B cell (primary cell): ENCODE results near the gene FLNB. TPM values are rescaled to one million over a fixed set of nuclear protein-coding genes. Genes with fewer than 3 reads are reported as not detected.
A peak's percentile ranks its signal among the peaks of the same experiment; 100 is the strongest.

Source experiments
- ATAC-seq: fragments of 200-7000 bp; cut with Tn5 transposase; one replicate; pipeline ENCODE4 v1.10.0; 2021; ENCODE audit warnings: low read depth, mild to moderate bottlenecking, moderate number of reproducible peaks, moderate library complexity
- CTCF ChIA-PET: fragments of 350-600 bp; sonication (Branson Sonifier 250); formaldehyde crosslinking; loops from one replicate; lab custom pipeline; 2021; ENCODE audit warnings: antibody characterized with exemption, inconsistent platforms; lab: Charles Lee
- POLR2A ChIA-PET: fragments of 350-600 bp; sonication (Branson Sonifier 250); formaldehyde crosslinking; loops from one replicate; lab custom pipeline; 2021; ENCODE audit warnings: antibody characterized with exemption; lab: Charles Lee
- DNase-seq: peaks from one replicate; pipeline ENCODE4 v3.0.0; 2013
- H2AFZ ChIP-seq: 2 replicates; pipeline ENCODE4 v1.6.1; 2012; ENCODE audit warnings: mild to moderate bottlenecking, low read depth, low read length; ENCODE audit not compliant: insufficient read depth, poor library complexity, severe bottlenecking
- H3K27ac ChIP-seq, 2 donors: 1 replicate in 1 of 2; 2 replicates in 1 of 2; pipeline ENCODE4 v1.5.1; 2012 to 2013; ENCODE audit warnings: low read length in 2 of 2, mild to moderate bottlenecking in 2 of 2, moderate library complexity in 1 of 2
- H3K27me3 ChIP-seq, 4 experiments: fragments of 200-600 bp in 1 of 4; sonication (generic) in 1 of 4; replicated peaks in 1 of 4; 1 replicate in 2 of 4; 2 replicates in 2 of 4; pipeline versions ENCODE4 v1.6.1 to v1.7.0; 2013 to 2016; ENCODE audit warnings: low read length in 3 of 4, mild to moderate bottlenecking in 2 of 4, mixed read lengths in 1 of 4, moderate library complexity in 1 of 4; ENCODE audit not compliant: insufficient read depth in 4 of 4, control insufficient read depth in 3 of 4; ENCODE audit errors: control extremely low read depth in 1 of 4
- H3K36me3 ChIP-seq, 2 experiments: replicated peaks in 1 of 2; 1 replicate in 1 of 2; 2 replicates in 1 of 2; pipeline versions ENCODE4 v1.6.1 to v1.7.1; 2013; ENCODE audit warnings: low read length in 1 of 2; ENCODE audit not compliant: insufficient read depth in 2 of 2, control insufficient read depth in 1 of 2; ENCODE audit errors: control extremely low read depth in 1 of 2, extremely low read depth in 1 of 2
- H3K4me1 ChIP-seq, 2 donors: fragments of 200-600 bp in 1 of 2; sonication (generic) in 1 of 2; 1 replicate in 1 of 2; 2 replicates in 1 of 2; pipeline versions ENCODE4 v1.5.1 to v1.6.1; 2013 to 2017; ENCODE audit warnings: low read length in 2 of 2; ENCODE audit not compliant: control insufficient read depth in 2 of 2, insufficient read depth in 2 of 2
- H3K4me2 ChIP-seq: replicated peaks from 2 replicates; pipeline ENCODE3; 2012; ENCODE audit warnings: mild to moderate bottlenecking, low read depth, low read length; ENCODE audit not compliant: poor library complexity, severe bottlenecking
- H3K4me3 ChIP-seq, 5 experiments: fragments of 200-600 bp in 1 of 5; sonication (generic) in 1 of 5; 1 replicate in 3 of 5; 2 replicates in 2 of 5; pipeline versions ENCODE4 v1.5.1 to v1.7.0; 2011 to 2016; ENCODE audit warnings: low read length in 4 of 5, mild to moderate bottlenecking in 4 of 5, low read depth in 2 of 5, control low read depth in 1 of 5, moderate library complexity in 1 of 5; ENCODE audit not compliant: insufficient read depth in 1 of 5; ENCODE audit errors: control extremely low read depth in 1 of 5, extremely low read depth in 1 of 5
- H3K79me2 ChIP-seq: fragments of 200-600 bp; sonication (generic); one replicate; pipeline ENCODE4 v1.6.0; 2016; ENCODE audit warnings: low read length; ENCODE audit not compliant: control insufficient read depth, insufficient read depth
- H3K9ac ChIP-seq: fragments of 200-600 bp; sonication (generic); 2 replicates; pipeline ENCODE4 v1.6.1; 2017; ENCODE audit warnings: mild to moderate bottlenecking, low read length, moderate library complexity
- H3K9me3 ChIP-seq, 3 donors: one replicate each; pipeline versions ENCODE4 v1.6.1 to v1.7.1; 2013; ENCODE audit warnings: low read length in 2 of 3; ENCODE audit not compliant: control insufficient read depth in 2 of 3, insufficient read depth in 1 of 3; ENCODE audit errors: control extremely low read depth in 1 of 3
- H4K20me1 ChIP-seq: 2 replicates; pipeline ENCODE4 v1.6.0; 2012; ENCODE audit warnings: mild to moderate bottlenecking, low read length; ENCODE audit not compliant: insufficient read depth, control insufficient read depth, poor library complexity, severe bottlenecking
- H3K27ac Mint-ChIP-seq: one replicate; pipeline ENCODE4 v1.8.0; 2021; ENCODE audit warnings: mixed read lengths
- H3K27me3 Mint-ChIP-seq: one replicate; pipeline ENCODE4 v1.8.0; 2021; ENCODE audit warnings: mixed read lengths
- H3K4me1 Mint-ChIP-seq: one replicate; pipeline ENCODE4 v1.8.0; 2021; ENCODE audit warnings: mixed read lengths
- H3K4me3 Mint-ChIP-seq: one replicate; pipeline ENCODE4 v1.8.0; 2021; ENCODE audit warnings: mixed read lengths
- H3K9me3 Mint-ChIP-seq: one replicate; pipeline ENCODE4 v1.8.0; 2022; ENCODE audit warnings: mixed read lengths; ENCODE audit not compliant: insufficient read depth
- CTCF ChIP-seq: fragments of 200-600 bp; IDR thresholded peaks from one replicate; pipeline ENCODE4 v1.8.0; 2022; ENCODE audit warnings: antibody characterized with exemption, mild to moderate bottlenecking
- EZH2 ChIP-seq: IDR thresholded peaks from 2 replicates; pipeline ENCODE4 v1.6.1; 2012; ENCODE audit warnings: borderline replicate concordance, low read depth, mild to moderate bottlenecking, moderate library complexity, low read length; ENCODE audit not compliant: insufficient read depth, poor library complexity, severe bottlenecking
- WGBS: methylation state at CpG from one replicate; pipeline ENCODE4 v1.1.5; 2013; ENCODE audit warnings: missing lambda C conversion rate; ENCODE audit not compliant: insufficient coverage; 5-methylcytosine and 5-hydroxymethylcytosine counted together
- intact Hi-C: fragments of 100-400 bp; cut with micrococcal nuclease; formaldehyde crosslinking; loops from one replicate; pipeline ENCODE4 v1.10.0; 2022
- polyA plus RNA-seq: library from polyadenylated mRNA; depleted of rRNA; stranded (reverse); fragments of >200 nt; gene quantifications from 2 replicates; pipeline ENCODE4 v1.2.3, GENCODE V29; 2012
- total RNA-seq, 2 donors: library from RNA; stranded (reverse); fragments of 120-200 nt in 1 of 2; gene quantifications; 1 replicate in 1 of 2; 2 replicates in 1 of 2; pipeline versions ENCODE4 v1.2.3 to v1.2.4, GENCODE V29; 2013 to 2022

FLNB gene
- total and polyA plus RNA-seq, 2 donors (not counting 1 experiment from before 2014, with no cell fraction given): 25.5 to 28.3 TPM

- H3K4me1 Mint-ChIP-seq: peaks cover 16% of the 10 kb centered on the region
- no peak overlapping the region for H3K4me3 ChIP-seq
- POLR2A ChIA-PET: no interaction called here
- CTCF ChIA-PET: interaction anchor here (0.6 kb wide), 1 partner anchor 20 kb away, joined by 3 read pairs; no protein-coding TSS in a partner anchor
- H3K9ac ChIP-seq: no peak overlapping the region
- peaks cover 13 to 27% of the 10 kb centered on the region in 2 donors for H3K4me1 ChIP-seq
- no peaks in the 10 kb centered on the region for H4K20me1 ChIP-seq
- no peaks in the 10 kb centered on the region for H3K27me3 ChIP-seq
- no peak overlapping the region for H3K4me2 ChIP-seq
- no peak for TF ChIP-seq EZH2
- TF ChIP-seq CTCF: no peak
- no peak overlapping the region for H3K27ac ChIP-seq
- intact Hi-C loops: no loop called here
- ATAC-seq: no peak
- no peak for DNase-seq
- peaks cover 1 to 19% of the 10 kb centered on the region in 2 experiments for H3K36me3 ChIP-seq
- H3K79me2 ChIP-seq: peaks cover 7% of the 10 kb centered on the region
- H3K27me3 Mint-ChIP-seq: no peaks in the 10 kb centered on the region
- H3K9me3 ChIP-seq: no peaks in the 10 kb centered on the region
- H3K27ac Mint-ChIP-seq: no peak overlapping the region
- H3K4me3 Mint-ChIP-seq: no peak overlapping the region
- 96% methylated on average over 2 of the region's 9 CpGs for WGBS
- H3K9me3 Mint-ChIP-seq: no peaks in the 10 kb centered on the region
- H2AFZ ChIP-seq: no peak overlapping the region
These were observed 71.6 kb downstream of the FLNB start for GRCh38 chr3:58079773-58080172.

GRCh38 chr3:58082047-58082446 lies 73.8 kb downstream of the FLNB start:
- Histone ChIP-seq H4K20me1 (no peaks in the 10 kb centered on the region), H3K79me2 (peaks cover 9% of the 10 kb centered on the region), H3K27ac (no peak overlapping the region), H3K4me3 (peak overlapping the region in 1 of 5 experiments; percentile 17), H2AFZ (peak overlapping the region; percentile 63), H3K9ac (no peak overlapping the region), H3K4me1 (peaks cover 8 to 35% of the 10 kb centered on the region in 2 donors), H3K4me2 (peak overlapping the region; percentile 64), H3K27me3 (no peaks in the 10 kb centered on the region), H3K36me3 (peaks cover 1 to 19% of the 10 kb centered on the region in 2 experiments), H3K9me3 (no peaks in the 10 kb centered on the region)
- CTCF ChIA-PET: interaction anchor here (1.1 kb wide), 1 partner anchor 43 kb away, joined by 3 read pairs; no protein-coding TSS in a partner anchor
- POLR2A ChIA-PET: no interaction called here
- no peak overlapping the region for H3K4me3 Mint-ChIP-seq
- no peak overlapping the region for H3K27ac Mint-ChIP-seq
- H3K4me1 Mint-ChIP-seq: peaks cover 19% of the 10 kb centered on the region
- intact Hi-C loops: no loop called here
- H3K9me3 Mint-ChIP-seq: no peaks in the 10 kb centered on the region
- TF ChIP-seq EZH2: no peak
- no peak for TF ChIP-seq CTCF
- DNase-seq (no peak), ATAC-seq (no peak)
- WGBS: 20% methylated on average over 5 of the region's 7 CpGs
- H3K27me3 Mint-ChIP-seq: no peaks in the 10 kb centered on the region
